Smooth muscle cell (in vitro differentiated cells): ENCODE results near the gene FBN2. TPM values are rescaled to one million over a fixed set of nuclear protein-coding genes. Genes with fewer than 3 reads are reported as not detected.
A peak's percentile ranks its signal among the peaks of the same experiment; 100 is the strongest.

Source experiments
- DNase-seq: peaks from one replicate; lab custom pipeline; 2025; ENCODE audit not compliant: unreplicated experiment; lab: John Stamatoyannopoulos, UW
- H2AFZ ChIP-seq: fragments of 200-600 bp; sonication (generic); 2 replicates; pipeline ENCODE4 v1.6.0; 2016; ENCODE audit warnings: antibody characterized with exemption, low read depth, mild to moderate bottlenecking
- H3F3A ChIP-seq: fragments of 200-600 bp; sonication (generic); 2 replicates; pipeline ENCODE4 v1.6.0; 2017; ENCODE audit warnings: antibody characterized with exemption, low read depth
- H3K27ac ChIP-seq: fragments of 200-600 bp; sonication (generic); 2 replicates; pipeline ENCODE4 v1.5.1; 2016; ENCODE audit warnings: low read depth, mild to moderate bottlenecking
- H3K27me3 ChIP-seq: fragments of 200-600 bp; sonication (generic); 2 replicates; pipeline ENCODE4 v1.6.1; 2016; ENCODE audit warnings: low read depth, mild to moderate bottlenecking
- H3K36me3 ChIP-seq: fragments of 200-600 bp; sonication (generic); 2 replicates; pipeline ENCODE4 v1.5.1; 2016; ENCODE audit warnings: low read depth
- H3K4me1 ChIP-seq: fragments of 200-600 bp; sonication (generic); 2 replicates; pipeline ENCODE4 v1.5.1; 2016; ENCODE audit warnings: low read depth
- H3K4me2 ChIP-seq: fragments of 200-600 bp; sonication (generic); 2 replicates; pipeline ENCODE4 v1.6.0; 2016; ENCODE audit warnings: mild to moderate bottlenecking
- H3K4me3 ChIP-seq: fragments of 200-600 bp; sonication (generic); 2 replicates; pipeline ENCODE4 v1.5.1; 2016; ENCODE audit warnings: mild to moderate bottlenecking
- H3K79me2 ChIP-seq: fragments of 200-600 bp; sonication (generic); 2 replicates; pipeline ENCODE4 v1.6.0; 2016; ENCODE audit warnings: low read depth, mild to moderate bottlenecking
- H3K9ac ChIP-seq: fragments of 200-600 bp; sonication (generic); 2 replicates; pipeline ENCODE4 v1.6.0; 2016; ENCODE audit warnings: low read depth
- H3K9me3 ChIP-seq: fragments of 200-600 bp; sonication (generic); replicated peaks from 2 replicates; pipeline ENCODE4 v1.5.1; 2016; ENCODE audit warnings: low read depth
- H4K20me1 ChIP-seq: fragments of 200-600 bp; sonication (generic); 2 replicates; pipeline ENCODE4 v1.6.0; 2016; ENCODE audit warnings: low read depth
- CTCF ChIP-seq: fragments of 200-600 bp; sonication (generic); IDR thresholded peaks from 2 replicates; pipeline ENCODE4 v1.5.1; 2017; ENCODE audit warnings: borderline replicate concordance, mild to moderate bottlenecking, antibody characterized with exemption; ENCODE audit not compliant: insufficient read depth, poor library complexity, severe bottlenecking
- WGBS: methylation state at CpG from one replicate; pipeline ENCODE4 v1.1.7; 2016; ENCODE audit warnings: low lambda C conversion rate; 5-methylcytosine and 5-hydroxymethylcytosine counted together
- polyA plus RNA-seq: library from polyadenylated mRNA; unstranded; fragments of >200 nt; fragmentation: Nextera tagmentation; extraction: Ambion mirVana; gene quantifications from 2 replicates; pipeline ENCODE4 v1.2.1, GENCODE V29; 2016
- total RNA-seq: library from RNA; depleted of rRNA; stranded (reverse); fragments of >200 nt; gene quantifications from 2 replicates; pipeline ENCODE4 v1.2.3, GENCODE V29; 2014

Gene FBN2
- total and polyA plus RNA-seq, 2 experiments from 2014 or later, result 17.2 to 25.9 TPM

DNA sequence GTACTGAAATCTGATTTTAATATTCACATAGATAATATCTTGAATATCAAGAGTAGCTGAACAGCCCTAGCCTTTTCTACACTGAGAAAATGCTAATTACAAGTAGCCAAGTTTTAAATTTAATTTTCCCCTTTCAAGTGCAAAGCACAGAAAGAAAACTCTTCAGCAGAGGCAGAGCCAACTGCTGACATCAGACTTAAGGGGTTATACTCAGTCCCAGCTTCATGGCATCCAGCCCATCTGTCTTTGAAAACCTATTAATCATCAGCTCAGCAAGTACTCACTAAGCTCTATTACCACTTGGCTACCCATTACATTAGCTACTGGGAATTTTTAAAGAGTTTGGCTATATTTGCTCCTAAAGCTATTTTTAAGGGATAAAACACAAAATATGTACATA, 234.0 kb downstream of the FBN2 start:
- no peaks in the 10 kb centered on the region for H4K20me1 ChIP-seq
- H3K27ac ChIP-seq, result no peak overlapping the region
- H3K9ac ChIP-seq, result no peak overlapping the region
- no peaks in the 10 kb centered on the region for H3F3A ChIP-seq
- H3K36me3 ChIP-seq, result no peaks in the 10 kb centered on the region
- H3K27me3 ChIP-seq, result no peaks in the 10 kb centered on the region
- peaks cover 9% of the 10 kb centered on the region for H3K4me1 ChIP-seq
- TF ChIP-seq CTCF, result no peak
- peak overlapping the region; percentile 11 for H3K4me2 ChIP-seq
- no peaks in the 10 kb centered on the region for H3K9me3 ChIP-seq
- H3K4me3 ChIP-seq, result no peak overlapping the region
- DNase-seq, result no peak
- H3K79me2 ChIP-seq, result no peaks in the 10 kb centered on the region
- H2AFZ ChIP-seq, result no peak overlapping the region

DNA sequence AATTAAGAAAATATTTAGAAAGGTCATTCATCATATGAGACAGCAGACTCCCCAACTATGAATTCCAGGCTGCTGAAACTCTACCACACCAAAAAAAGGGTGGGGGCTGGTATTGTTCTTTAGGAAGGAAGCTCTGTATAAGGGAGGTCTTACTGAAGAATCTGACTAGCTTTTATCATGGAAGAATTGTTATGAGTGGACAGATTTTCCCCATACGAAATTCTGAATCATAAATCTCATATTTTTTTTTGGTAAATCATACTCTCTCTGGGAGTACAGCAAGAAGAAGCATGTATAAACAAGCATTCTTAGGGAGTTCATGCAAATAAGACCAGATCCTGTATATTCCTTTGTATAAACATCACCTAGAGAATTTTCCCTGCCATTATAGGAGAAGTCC, 234.5 kb downstream of the FBN2 start:
- Histone ChIP-seq H3K27me3 (no peaks in the 10 kb centered on the region), H4K20me1 (no peaks in the 10 kb centered on the region), H3K4me1 (peaks cover 9% of the 10 kb centered on the region), H3F3A (no peaks in the 10 kb centered on the region), H3K27ac (no peak overlapping the region), H3K36me3 (no peaks in the 10 kb centered on the region), H3K9ac (no peak overlapping the region), H3K4me2 (peak overlapping the region; percentile 11), H3K4me3 (no peak overlapping the region), H3K79me2 (no peaks in the 10 kb centered on the region), H2AFZ (no peak overlapping the region), H3K9me3 (no peaks in the 10 kb centered on the region)
- WGBS, result 74% methylated on average over 1 of the region's 1 CpG
- DNase-seq, result no peak
- no peak for TF ChIP-seq CTCF

DNA sequence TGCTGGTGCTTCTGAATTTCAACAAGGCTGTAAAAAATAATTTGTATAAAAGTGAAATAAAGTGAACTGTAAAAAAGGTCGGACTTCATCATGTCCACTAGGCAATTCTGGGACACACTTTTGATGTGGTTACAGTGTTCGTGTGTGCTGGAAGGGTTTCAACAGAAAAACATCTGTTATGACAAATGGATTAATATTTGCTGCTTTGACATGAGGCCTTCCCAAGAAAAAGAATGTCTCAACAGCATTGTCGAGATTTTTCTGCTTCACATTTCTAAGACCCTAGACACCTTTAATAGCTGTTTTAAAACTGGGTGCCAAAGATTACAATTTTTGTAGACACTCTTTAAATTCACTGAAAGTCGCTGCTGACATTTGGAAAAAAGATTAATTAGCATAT, 237.9 kb downstream of the FBN2 start:
- Histone ChIP-seq H3K27ac (no peak overlapping the region), H3F3A (no peaks in the 10 kb centered on the region), H4K20me1 (no peaks in the 10 kb centered on the region), H3K36me3 (no peaks in the 10 kb centered on the region), H3K4me3 (no peak overlapping the region), H3K79me2 (no peaks in the 10 kb centered on the region), H2AFZ (no peak overlapping the region), H3K27me3 (no peaks in the 10 kb centered on the region), H3K9ac (no peak overlapping the region), H3K4me2 (no peak overlapping the region), H3K4me1 (peaks cover 9% of the 10 kb centered on the region), H3K9me3 (no peaks in the 10 kb centered on the region)
- 93% methylated on average over 4 of the region's 4 CpGs for WGBS
- DNase-seq, result no peak
- no peak for TF ChIP-seq CTCF

DNA sequence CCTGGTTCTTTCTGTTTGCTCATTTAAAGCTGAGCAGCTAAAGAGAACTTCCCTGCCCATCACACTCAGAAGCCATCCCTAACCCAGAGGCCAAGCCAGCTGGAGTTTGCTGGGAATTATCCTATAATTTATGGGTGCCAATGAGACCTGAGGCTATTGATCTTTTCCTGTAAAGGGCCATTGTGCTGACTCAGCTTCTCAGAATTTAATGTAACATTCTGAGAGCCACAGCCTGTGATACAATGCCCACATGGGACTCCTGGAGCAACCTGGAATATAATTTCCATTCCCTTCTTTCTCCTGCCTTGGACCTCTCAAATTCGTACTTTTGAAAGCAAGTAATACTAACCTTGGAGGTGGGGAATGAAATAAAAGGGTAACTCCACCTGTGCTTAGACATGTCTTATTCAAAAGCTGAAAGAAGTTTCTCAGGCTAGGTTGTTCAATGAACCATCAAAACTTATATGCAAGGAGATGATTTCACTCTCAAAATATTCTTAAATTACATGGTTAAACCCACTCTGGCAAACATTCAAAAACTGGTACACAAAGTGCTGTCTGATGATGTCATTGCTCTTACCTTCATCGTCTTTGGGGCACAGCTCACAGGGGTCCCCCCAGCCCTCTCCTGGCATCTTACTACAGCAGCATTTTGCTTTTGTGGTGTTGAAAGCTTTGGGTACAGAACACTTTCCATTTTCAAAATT, 247.7 kb downstream of the FBN2 start:
- no peaks in the 10 kb centered on the region for H4K20me1 ChIP-seq
- H3K79me2 ChIP-seq, result no peaks in the 10 kb centered on the region
- no peak overlapping the region for H3K9ac ChIP-seq
- TF ChIP-seq CTCF, result no peak
- WGBS, result 82% methylated on average over 2 of the region's 2 CpGs
- H3F3A ChIP-seq, result no peaks in the 10 kb centered on the region
- no peaks in the 10 kb centered on the region for H3K27me3 ChIP-seq
- H2AFZ ChIP-seq, result no peak overlapping the region
- DNase-seq, result no peak
- no peaks in the 10 kb centered on the region for H3K36me3 ChIP-seq
- H3K4me2 ChIP-seq, result no peak overlapping the region
- no peak overlapping the region for H3K27ac ChIP-seq
- H3K4me1 ChIP-seq, result no peaks in the 10 kb centered on the region
- H3K9me3 ChIP-seq, result no peaks in the 10 kb centered on the region
- no peak overlapping the region for H3K4me3 ChIP-seq
